MM.1S (cell line): ENCODE data around the gene SLC44A2.

Experiments
- CTCF ChIP-seq: fragments of 300-600 bp; sonication (generic); IDR thresholded peaks from 2 replicates; pipeline ENCODE4 v1.5.1; 2016; ENCODE audit warnings: antibody characterized with exemption, low read length, mixed read lengths
- EZH2 ChIP-seq: fragments of 300-600 bp; sonication (generic); optimal IDR thresholded peaks from 2 replicates; pipeline ENCODE3; 2017; ENCODE audit warnings: low read depth, mild to moderate bottlenecking, antibody characterized with exemption, low read length, mixed read lengths
- EZH2phosphoT487 ChIP-seq: fragments of 300-600 bp; sonication (generic); IDR thresholded peaks from 2 replicates; pipeline ENCODE4 v1.6.1; 2018; ENCODE audit warnings: antibody characterized with exemption, low read length

GRCh38 chr19:10577951-10578350 is 47.4 kb upstream of the SLC44A2 start:
- TF ChIP-seq CTCF (no peak), EZH2phosphoT487 (no peak), EZH2 (no peak)
